PC-3 (cell line): ENCODE results near the gene LACC1. TPM values are rescaled to one million over a fixed set of nuclear protein-coding genes. Genes with fewer than 3 reads are reported as not detected.

Source experiments
- ATAC-seq: fragments of 200-7000 bp; cut with Tn5 transposase; 2 replicates; pipeline ENCODE4 v1.9.1; 2020; ENCODE audit warnings: mild to moderate bottlenecking, moderate library complexity
- BruUV-seq: library from RNA; stranded (reverse); fragments of 400-500 nt; replicated peaks from 2 replicates; lab custom pipeline; 2021; lab: Mats Ljungman, UMichigan
- CTCF ChIA-PET: fragments of 300-600 bp; sonication (Branson Sonifier 250); formaldehyde crosslinking; loops from one replicate; lab custom pipeline; 2022; ENCODE audit warnings: antibody characterized with exemption; lab: Charles Lee
- POLR2A ChIA-PET: fragments of 300-600 bp; sonication (Branson Sonifier 250); formaldehyde crosslinking; loops from one replicate; lab custom pipeline; 2022; ENCODE audit warnings: antibody characterized with exemption; ENCODE audit not compliant: unreplicated experiment; lab: Charles Lee
- DNase-seq: peaks from one replicate; pipeline ENCODE4 v3.0.0-alpha.2; 2015
- H2AFZ ChIP-seq: fragments of 300-600 bp; sonication (generic); 2 replicates; pipeline ENCODE4 v1.6.0; 2016; ENCODE audit warnings: antibody characterized with exemption, low read length
- H3F3A ChIP-seq: fragments of 300-600 bp; sonication (generic); one replicate; pipeline ENCODE4 v1.6.0; 2017; ENCODE audit warnings: antibody characterized with exemption, low read length, control low read depth, mild to moderate bottlenecking; ENCODE audit not compliant: unreplicated experiment
- H3K27ac ChIP-seq: fragments of 300-600 bp; sonication (generic); 2 replicates; pipeline ENCODE4 v1.5.1; 2016; ENCODE audit warnings: mild to moderate bottlenecking, low read length
- H3K27me3 ChIP-seq: fragments of 300-600 bp; sonication (generic); 2 replicates; pipeline ENCODE4 v1.6.1; 2016; ENCODE audit warnings: low read length, mixed read lengths
- H3K36me3 ChIP-seq: fragments of 300-600 bp; sonication (generic); 2 replicates; pipeline ENCODE4 v1.6.1; 2016; ENCODE audit warnings: low read depth, mixed run types, low read length, mixed read lengths
- H3K4me1 ChIP-seq: fragments of 300-600 bp; sonication (generic); 2 replicates; pipeline ENCODE4 v1.5.1; 2016; ENCODE audit warnings: low read length; ENCODE audit not compliant: insufficient read depth
- H3K4me2 ChIP-seq: fragments of 300-600 bp; sonication (generic); 2 replicates; pipeline ENCODE4 v1.6.0; 2016; ENCODE audit warnings: low read length
- H3K4me3 ChIP-seq: fragments of 300-600 bp; sonication (generic); 2 replicates; pipeline ENCODE4 v1.5.1; 2016; ENCODE audit warnings: mild to moderate bottlenecking, low read length, mixed read lengths
- H3K79me2 ChIP-seq: fragments of 300-600 bp; sonication (generic); 2 replicates; pipeline ENCODE4 v1.6.1; 2017; ENCODE audit warnings: low read length, mixed read lengths
- H3K9ac ChIP-seq: fragments of 300-600 bp; sonication (generic); 2 replicates; pipeline ENCODE4 v1.6.0; 2016; ENCODE audit warnings: mild to moderate bottlenecking, low read length
- H3K9me2 ChIP-seq: fragments of 300-600 bp; sonication (generic); replicated peaks from 2 replicates; pipeline ENCODE4 v1.6.1; 2016; ENCODE audit warnings: mixed run types, low read length, mixed read lengths
- H3K9me3 ChIP-seq: fragments of 300-600 bp; sonication (generic); 2 replicates; pipeline ENCODE4 v1.6.1; 2016; ENCODE audit warnings: low read length, mixed read lengths
- H4K20me1 ChIP-seq: fragments of 300-600 bp; sonication (generic); 2 replicates; pipeline ENCODE4 v1.6.1; 2016; ENCODE audit warnings: low read length, mixed read lengths
- EZH2 ChIP-seq: fragments of 300-600 bp; sonication (generic); IDR thresholded peaks from one replicate; pipeline ENCODE4 v1.6.1; 2017; ENCODE audit warnings: antibody characterized with exemption, mild to moderate bottlenecking, low read length; ENCODE audit not compliant: unreplicated experiment
- EZH2phosphoT487 ChIP-seq: fragments of 300-600 bp; sonication (generic); IDR thresholded peaks from 2 replicates; pipeline ENCODE4 v1.6.1; 2018; ENCODE audit warnings: mild to moderate bottlenecking, antibody characterized with exemption, low read length, borderline replicate concordance
- intact Hi-C: fragments of 100-400 bp; cut with micrococcal nuclease; formaldehyde crosslinking; loops from 2 replicates; pipeline ENCODE4 v1.9.0; 2023
- total RNA-seq: library from RNA; depleted of rRNA; stranded (reverse); fragments of >200 nt; gene quantifications from 2 replicates; pipeline ENCODE4 v1.2.3, GENCODE V29; 2014
- TF ChIP-seq, protein P1 (sequence below): fragments of 300-600 bp; sonication (generic); conservative IDR thresholded peaks from 2 replicates; pipeline ENCODE4 v1.5.1; 2017; ENCODE audit warnings: antibody characterized with exemption, low read depth, mild to moderate bottlenecking, low read length

LACC1 gene
- total RNA-seq, 1 experiment from 2014 or later: 1.2 TPM

DNA sequence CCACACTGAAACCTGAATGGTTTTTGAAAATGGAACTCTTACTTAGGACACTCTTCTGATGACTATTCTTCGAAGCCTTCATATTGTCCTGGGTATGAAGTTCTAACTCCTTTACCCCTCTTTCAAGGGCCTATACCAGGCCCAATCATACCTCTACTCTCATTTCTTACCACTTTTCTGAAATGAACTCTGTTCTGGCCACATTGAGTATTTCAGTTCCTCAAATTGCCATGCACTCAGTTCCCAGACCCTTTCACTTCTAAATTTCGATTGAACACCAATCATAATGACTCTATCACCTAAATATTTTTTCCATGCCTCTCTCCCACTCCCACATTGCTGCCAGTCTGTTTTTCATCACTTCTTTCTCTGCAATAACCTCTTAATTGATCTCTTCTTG, 53.7 kb downstream of the LACC1 start:
- Histone ChIP-seq H3K4me3 (no peak overlapping the region), H3K27ac (no peak overlapping the region), H3K36me3 (no peaks in the 10 kb centered on the region), H3K79me2 (no peaks in the 10 kb centered on the region), H3K27me3 (no peaks in the 10 kb centered on the region), H4K20me1 (no peaks in the 10 kb centered on the region), H3K9me3 (no peaks in the 10 kb centered on the region), H3F3A (no peaks in the 10 kb centered on the region), H3K9ac (no peak overlapping the region), H3K4me2 (no peak overlapping the region), H2AFZ (no peak overlapping the region), H3K9me2 (no peaks in the 10 kb centered on the region), H3K4me1 (peaks cover 8% of the 10 kb centered on the region; the same call in 1 of the 2 replicates)
- no peak for DNase-seq
- ChIA-PET CTCF (no interaction called here), POLR2A (no interaction called here)
- TF ChIP-seq, protein P1, sequence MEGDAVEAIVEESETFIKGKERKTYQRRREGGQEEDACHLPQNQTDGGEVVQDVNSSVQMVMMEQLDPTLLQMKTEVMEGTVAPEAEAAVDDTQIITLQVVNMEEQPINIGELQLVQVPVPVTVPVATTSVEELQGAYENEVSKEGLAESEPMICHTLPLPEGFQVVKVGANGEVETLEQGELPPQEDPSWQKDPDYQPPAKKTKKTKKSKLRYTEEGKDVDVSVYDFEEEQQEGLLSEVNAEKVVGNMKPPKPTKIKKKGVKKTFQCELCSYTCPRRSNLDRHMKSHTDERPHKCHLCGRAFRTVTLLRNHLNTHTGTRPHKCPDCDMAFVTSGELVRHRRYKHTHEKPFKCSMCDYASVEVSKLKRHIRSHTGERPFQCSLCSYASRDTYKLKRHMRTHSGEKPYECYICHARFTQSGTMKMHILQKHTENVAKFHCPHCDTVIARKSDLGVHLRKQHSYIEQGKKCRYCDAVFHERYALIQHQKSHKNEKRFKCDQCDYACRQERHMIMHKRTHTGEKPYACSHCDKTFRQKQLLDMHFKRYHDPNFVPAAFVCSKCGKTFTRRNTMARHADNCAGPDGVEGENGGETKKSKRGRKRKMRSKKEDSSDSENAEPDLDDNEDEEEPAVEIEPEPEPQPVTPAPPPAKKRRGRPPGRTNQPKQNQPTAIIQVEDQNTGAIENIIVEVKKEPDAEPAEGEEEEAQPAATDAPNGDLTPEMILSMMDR: no peak
- TF ChIP-seq EZH2phosphoT487: no peak
- TF ChIP-seq EZH2: no peak
- no peak for ATAC-seq
- BruUV-seq: no TSS peak
- intact Hi-C loops: no loop called here

DNA sequence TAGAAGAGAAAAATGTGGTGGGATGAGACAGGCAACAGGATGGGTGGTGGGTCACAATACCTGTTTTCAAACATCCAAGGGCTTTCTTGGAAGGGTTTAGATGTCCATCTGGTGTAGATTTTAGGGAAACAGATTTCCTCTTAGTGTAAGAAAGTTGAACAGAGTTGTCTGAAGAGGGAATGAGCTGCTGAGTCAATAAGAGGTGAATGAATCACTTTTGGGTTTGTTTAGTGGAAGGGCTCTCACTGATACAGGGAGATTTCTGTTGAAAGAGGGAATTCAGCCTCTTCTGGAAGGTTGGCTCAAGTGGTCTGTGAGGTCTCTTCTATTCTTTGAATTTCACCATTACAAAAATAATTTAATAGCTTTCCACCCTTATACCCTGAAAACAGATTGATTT, 54.6 kb downstream of the LACC1 start:
- no peaks in the 10 kb centered on the region for H3K36me3 ChIP-seq
- no peak overlapping the region for H3K9ac ChIP-seq
- H3K4me2 ChIP-seq: no peak overlapping the region
- ATAC-seq (peak; percentile 85), DNase-seq (peak; percentile 46)
- peaks cover 8% of the 10 kb centered on the region; the same call in 1 of the 2 replicates for H3K4me1 ChIP-seq
- POLR2A ChIA-PET: interaction anchor here (0.6 kb wide), 1 partner anchor 439 kb away, joined by 6 read pairs; the partner anchor contains the start of gene SERP2
- no peaks in the 10 kb centered on the region for H4K20me1 ChIP-seq
- H3K4me3 ChIP-seq: no peak overlapping the region
- no peaks in the 10 kb centered on the region for H3K9me3 ChIP-seq
- BruUV-seq: no TSS peak
- H2AFZ ChIP-seq: no peak overlapping the region
- TF ChIP-seq, protein P1: no peak
- TF ChIP-seq EZH2: no peak
- TF ChIP-seq EZH2phosphoT487: no peak
- no peak overlapping the region for H3K27ac ChIP-seq
- CTCF ChIA-PET: interaction anchor here (0.7 to 1.0 kb wide), 2 partner anchors 26 to 114 kb away, joined by 3 read pairs; no protein-coding TSS in a partner anchor
- no peaks in the 10 kb centered on the region for H3K27me3 ChIP-seq
- no peaks in the 10 kb centered on the region for H3K79me2 ChIP-seq
- intact Hi-C loops: no loop called here
- H3F3A ChIP-seq: no peaks in the 10 kb centered on the region
- no peaks in the 10 kb centered on the region for H3K9me2 ChIP-seq

DNA sequence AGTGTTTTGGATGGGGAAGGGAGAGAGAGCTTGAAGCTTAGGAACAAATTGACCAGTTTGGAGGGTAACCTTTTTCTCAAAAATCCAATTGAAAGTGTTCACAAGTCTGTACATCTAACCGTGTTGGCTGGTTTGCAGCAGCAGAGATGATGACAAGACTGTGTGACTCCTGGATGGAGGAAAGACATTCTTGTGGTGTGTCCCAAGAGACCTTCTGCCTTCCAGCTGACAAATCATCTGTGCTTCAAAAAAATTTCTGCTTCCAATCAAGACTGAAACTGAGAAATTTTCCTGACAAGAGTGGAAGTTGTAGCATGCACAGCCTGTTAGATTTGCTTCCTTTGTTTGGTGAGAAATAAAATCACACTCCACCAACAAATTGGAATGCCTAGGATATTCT, 56.2 kb downstream of the LACC1 start:
- Histone ChIP-seq H3K9ac (no peak overlapping the region), H3K36me3 (no peaks in the 10 kb centered on the region), H2AFZ (no peak overlapping the region), H3K27ac (no peak overlapping the region), H4K20me1 (no peaks in the 10 kb centered on the region), H3K9me2 (no peaks in the 10 kb centered on the region), H3K4me3 (no peak overlapping the region), H3K27me3 (no peaks in the 10 kb centered on the region), H3K9me3 (no peaks in the 10 kb centered on the region), H3K79me2 (no peaks in the 10 kb centered on the region), H3F3A (no peaks in the 10 kb centered on the region), H3K4me1 (peaks cover 8% of the 10 kb centered on the region; the same call in 1 of the 2 replicates), H3K4me2 (no peak overlapping the region)
- POLR2A ChIA-PET: interaction anchor here (0.6 kb wide), 1 partner anchor 534 kb away, joined by 5 read pairs; no protein-coding TSS in a partner anchor
- ATAC-seq (no peak), DNase-seq (no peak)
- TF ChIP-seq EZH2 (no peak), EZH2phosphoT487 (no peak)
- TF ChIP-seq, protein P1: no peak
- intact Hi-C loops: no loop called here
- CTCF ChIA-PET: no interaction called here
- no TSS peak for BruUV-seq
